CD14-positive monocyte (primary cell): ENCODE data around the gene MYO7A. TPM values are rescaled to one million over a fixed set of nuclear protein-coding genes. Genes with fewer than 3 reads are reported as not detected.

Experiments used
- DNase-seq, 3 donors: peaks; one replicate each; pipeline ENCODE4 v3.0.0-alpha.2; 2011 to 2022
- H2AFZ ChIP-seq: 2 replicates; pipeline ENCODE4 v1.6.0; 2012; ENCODE audit warnings: mild to moderate bottlenecking, low read depth, low read length, inconsistent platforms; ENCODE audit not compliant: insufficient read depth, poor library complexity, severe bottlenecking
- H3K27ac ChIP-seq, 2 donors: 1 replicate in 1 of 2; 2 replicates in 1 of 2; pipeline ENCODE4 v1.5.1; 2012 to 2013; ENCODE audit warnings: low read length in 2 of 2, control low read depth in 1 of 2, inconsistent platforms in 1 of 2, low read depth in 1 of 2, mild to moderate bottlenecking in 1 of 2
- H3K27me3 ChIP-seq, 2 donors: one replicate each; pipeline versions ENCODE4 v1.6.0 to v1.6.1; 2011 to 2013; ENCODE audit warnings: low read length in 2 of 2; ENCODE audit not compliant: control insufficient read depth in 2 of 2, insufficient read depth in 2 of 2
- H3K36me3 ChIP-seq, 2 donors: replicated peaks in 1 of 2; 1 replicate in 1 of 2; 2 replicates in 1 of 2; pipeline versions ENCODE4 v1.5.1 to v1.6.1; 2012 to 2013; ENCODE audit warnings: low read length in 2 of 2, control low read depth in 1 of 2, inconsistent platforms in 1 of 2, mild to moderate bottlenecking in 1 of 2; ENCODE audit not compliant: insufficient read depth in 2 of 2, control insufficient read depth in 1 of 2
- H3K4me1 ChIP-seq, 2 donors: 1 replicate in 1 of 2; 2 replicates in 1 of 2; pipeline versions ENCODE4 v1.5.1 to v1.6.1; 2012 to 2013; ENCODE audit warnings: low read length in 2 of 2, control low read depth in 1 of 2, inconsistent platforms in 1 of 2, mild to moderate bottlenecking in 1 of 2, moderate library complexity in 1 of 2; ENCODE audit not compliant: insufficient read depth in 2 of 2, control insufficient read depth in 1 of 2
- H3K4me2 ChIP-seq: replicated peaks from 2 replicates; pipeline ENCODE3; 2012; ENCODE audit warnings: low read length, moderate library complexity, mild to moderate bottlenecking; ENCODE audit not compliant: poor library complexity, severe bottlenecking; ENCODE audit errors: extremely low read depth
- H3K4me3 ChIP-seq, 3 experiments: fragments of 200-600 bp in 1 of 3; sonication (generic) in 1 of 3; replicated peaks in 1 of 3; 1 replicate in 2 of 3; 2 replicates in 1 of 3; pipeline ENCODE4 v1.5.1; 2011 to 2013; ENCODE audit warnings: low read length in 3 of 3, mild to moderate bottlenecking in 3 of 3, control low read depth in 2 of 3, low read depth in 2 of 3, inconsistent platforms in 1 of 3, moderate library complexity in 1 of 3
- H3K79me2 ChIP-seq: 2 replicates; pipeline ENCODE4 v1.6.0; 2012; ENCODE audit warnings: mild to moderate bottlenecking, control low read depth, inconsistent platforms, low read length, moderate library complexity; ENCODE audit not compliant: insufficient read depth
- H3K9ac ChIP-seq: 2 replicates; pipeline ENCODE4 v1.6.0; 2017; ENCODE audit warnings: low read length, mild to moderate bottlenecking; ENCODE audit not compliant: insufficient read depth, poor library complexity, severe bottlenecking
- H3K9me3 ChIP-seq, 2 donors: replicated peaks in 1 of 2; 1 replicate in 1 of 2; 2 replicates in 1 of 2; pipeline versions ENCODE4 v1.5.1 to v1.6.1; 2012 to 2013; ENCODE audit warnings: low read length in 2 of 2, control low read depth in 1 of 2; ENCODE audit not compliant: control insufficient read depth in 1 of 2, insufficient read depth in 1 of 2
- H4K20me1 ChIP-seq: 2 replicates; pipeline ENCODE4 v1.6.0; 2012; ENCODE audit warnings: mild to moderate bottlenecking, low read length, control low read depth, moderate library complexity; ENCODE audit not compliant: insufficient read depth
- H3K27ac Mint-ChIP-seq, 7 donors: one replicate each; pipeline ENCODE4 v1.8.0; 2020; ENCODE audit warnings: mild to moderate bottlenecking in 7 of 7, mixed read lengths in 7 of 7, moderate library complexity in 6 of 7, inconsistent platforms in 2 of 7
- H3K27me3 Mint-ChIP-seq, 3 donors: one replicate each; pipeline ENCODE4 v1.8.0; 2021 to 2022; ENCODE audit warnings: low read depth in 3 of 3, mild to moderate bottlenecking in 3 of 3, mixed read lengths in 3 of 3, moderate library complexity in 3 of 3, inconsistent platforms in 1 of 3
- H3K36me3 Mint-ChIP-seq, 2 donors: one replicate each; pipeline ENCODE4 v1.8.0; 2020; ENCODE audit warnings: mixed read lengths in 2 of 2, inconsistent platforms in 1 of 2, mild to moderate bottlenecking in 1 of 2
- H3K4me1 Mint-ChIP-seq: one replicate; pipeline ENCODE4 v1.8.0; 2020; ENCODE audit warnings: mild to moderate bottlenecking, mixed read lengths
- H3K4me3 Mint-ChIP-seq, 2 donors: one replicate each; pipeline ENCODE4 v1.8.0; 2020; ENCODE audit warnings: mild to moderate bottlenecking in 2 of 2, mixed read lengths in 2 of 2, moderate library complexity in 1 of 2
- H3K9me3 Mint-ChIP-seq, 7 donors: one replicate each; pipeline ENCODE4 v1.8.0; 2020 to 2022; ENCODE audit warnings: mixed read lengths in 7 of 7, mild to moderate bottlenecking in 6 of 7, moderate library complexity in 6 of 7, inconsistent platforms in 2 of 7
- CTCF ChIP-seq: fragments of 200-600 bp; IDR thresholded peaks from one replicate; pipeline ENCODE4 v1.8.0; 2022; ENCODE audit warnings: antibody characterized with exemption, mild to moderate bottlenecking
- WGBS: methylation state at CpG from one replicate; pipeline ENCODE4 v1.1.5; 2013; ENCODE audit warnings: missing lambda C conversion rate; ENCODE audit not compliant: insufficient coverage; 5-methylcytosine and 5-hydroxymethylcytosine counted together
- intact Hi-C, 2 donors: fragments of 100-400 bp; cut with micrococcal nuclease; formaldehyde crosslinking; loops; one replicate each; pipeline versions ENCODE4 v1.15.0 to v1.15.1; 2023
- polyA plus RNA-seq, 3 donors: library from polyadenylated mRNA; depleted of rRNA in 1 of 3; unstranded in 2 of 3; stranded (reverse) in 1 of 3; fragments of 300-500 nt in 2 of 3; fragments of >200 nt in 1 of 3; fragmentation: Illumina TruSeq in 2 of 3; gene quantifications; 1 replicate in 2 of 3; 2 replicates in 1 of 3; pipeline ENCODE4 v1.2.3, GENCODE V29; 2012 to 2021

The MYO7A gene
- polyA plus RNA-seq, 3 donors = 3.5 to 7.8 (median 3.6) TPM

DNA sequence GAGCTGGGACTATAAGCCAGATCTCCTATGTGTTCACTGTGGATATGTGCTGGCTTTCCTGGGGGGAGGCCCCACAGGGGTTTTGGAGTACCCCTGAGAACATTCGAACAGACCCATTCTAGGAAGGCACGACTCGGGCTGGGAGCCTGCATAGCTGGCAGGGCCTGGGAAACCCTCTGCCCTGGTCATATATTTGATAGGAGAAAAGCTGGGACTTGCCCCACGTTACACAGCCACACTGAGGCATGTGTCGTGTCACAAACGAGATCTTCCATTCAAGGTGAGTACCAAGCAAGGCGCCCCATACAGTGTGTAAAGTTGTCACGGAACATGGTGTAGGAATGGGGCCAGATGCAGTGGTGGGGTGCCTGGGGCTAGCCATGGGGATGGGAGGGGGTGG is 11.2 kb downstream of the MYO7A start:
- Histone ChIP-seq H3K9ac (no peak overlapping the region), H2AFZ (no peak overlapping the region), H3K4me2 (no peak overlapping the region), H3K79me2 (no peaks in the 10 kb centered on the region), H3K4me1 (no peaks in the 10 kb centered on the region), H3K27me3 (peaks cover 7 to 33% of the 10 kb centered on the region in 2 donors), H3K27ac (no peak overlapping the region), H4K20me1 (no peaks in the 10 kb centered on the region), H3K9me3 (peaks cover 0 to 3% of the 10 kb centered on the region in 2 donors), H3K36me3 (no peaks in the 10 kb centered on the region), H3K4me3 (no peak overlapping the region)
- Mint-ChIP-seq H3K4me3 (peak overlapping the region in 1 of 2 donors; percentile 57), H3K27ac (no peak overlapping the region), H3K9me3 (peaks cover 0 to 2% (median 0%) of the 10 kb centered on the region in 7 donors), H3K36me3 (no peaks in the 10 kb centered on the region), H3K4me1 (no peaks in the 10 kb centered on the region), H3K27me3 (peaks cover 40 to 55% (median 46%) of the 10 kb centered on the region in 3 donors)
- 88% methylated on average over 6 of the region's 8 CpGs for WGBS
- no peak for DNase-seq
- no peak for TF ChIP-seq CTCF
- intact Hi-C loops = no loop called here

DNA sequence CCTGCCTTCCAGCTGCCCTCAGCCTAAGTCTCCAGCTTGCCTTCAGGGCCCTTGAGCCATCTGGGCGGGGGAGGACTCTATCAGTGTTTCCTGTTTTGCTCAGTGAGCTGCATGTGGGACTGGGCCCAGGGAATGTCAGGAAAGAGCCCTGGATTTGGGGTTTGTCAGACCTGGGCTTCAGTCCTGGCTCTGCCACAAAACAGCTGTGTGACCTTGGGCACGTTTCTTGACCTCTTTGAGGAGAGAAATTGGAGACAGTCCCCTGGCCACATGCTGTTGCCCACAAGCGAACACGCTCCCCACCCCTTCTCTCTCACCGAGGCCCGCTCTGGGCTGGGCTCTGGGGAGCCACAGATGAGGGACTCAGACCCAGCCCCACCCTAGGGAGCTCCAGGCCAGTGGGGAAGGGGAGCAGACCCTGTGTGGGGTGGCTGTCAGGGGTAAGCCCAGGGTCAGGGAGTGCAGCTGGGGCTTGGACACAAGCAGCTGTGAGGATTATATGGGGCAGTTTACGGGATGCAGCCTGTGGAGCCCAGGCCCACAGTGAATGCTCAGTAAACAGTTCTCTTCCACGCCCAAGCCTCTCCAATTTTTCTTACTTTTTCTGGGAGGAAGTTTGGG is 12.3 kb downstream of the MYO7A start:
- no peak overlapping the region for H3K9ac ChIP-seq
- H3K36me3 ChIP-seq = no peaks in the 10 kb centered on the region
- no peaks in the 10 kb centered on the region for H3K4me1 ChIP-seq
- H3K36me3 Mint-ChIP-seq = no peaks in the 10 kb centered on the region
- no peak overlapping the region for H3K4me2 ChIP-seq
- TF ChIP-seq CTCF = no peak
- H3K9me3 Mint-ChIP-seq = peaks cover 0 to 2% (median 0%) of the 10 kb centered on the region in 7 donors
- H3K9me3 ChIP-seq = peaks cover 0 to 3% of the 10 kb centered on the region in 2 donors
- H3K27me3 ChIP-seq = peaks cover 7 to 33% of the 10 kb centered on the region in 2 donors
- no peaks in the 10 kb centered on the region for H3K4me1 Mint-ChIP-seq
- no peak overlapping the region for H2AFZ ChIP-seq
- no peaks in the 10 kb centered on the region for H4K20me1 ChIP-seq
- no peak overlapping the region for H3K27ac ChIP-seq
- H3K79me2 ChIP-seq = no peaks in the 10 kb centered on the region
- intact Hi-C loops = no loop called here
- H3K4me3 ChIP-seq = no peak overlapping the region
- no peak overlapping the region for H3K4me3 Mint-ChIP-seq
- H3K27ac Mint-ChIP-seq = no peak overlapping the region
- no peak for DNase-seq
- peaks cover 40 to 55% (median 46%) of the 10 kb centered on the region in 3 donors for H3K27me3 Mint-ChIP-seq
- WGBS = 55% methylated on average over 2 of the region's 8 CpGs
